ENCODE results near the gene COQ8B.

- TF ChIP-seq IRF2 (CRISPR knock-in tag; IDR thresholded peaks at IDR 0.05; ENCODE audit: borderline replicate concordance, low read depth) (no peak), CTCF (IDR thresholded peaks at IDR 0.05) (no peak), MLX (CRISPR knock-in tag; IDR thresholded peaks at IDR 0.05) (no peak), CREM (CRISPR knock-in tag; IDR thresholded peaks at IDR 0.05) (no peak), STAT6 (CRISPR knock-in tag; conservative IDR thresholded peaks at IDR 0.05; ENCODE audit: low read depth) (no peak), FOXJ3 (CRISPR knock-in tag; IDR thresholded peaks at IDR 0.05; ENCODE audit: borderline replicate concordance) (no peak), FOXP1 (CRISPR knock-in tag; IDR thresholded peaks at IDR 0.05; ENCODE audit: borderline replicate concordance) (no peak), FOXP4 (CRISPR knock-in tag; IDR thresholded peaks at IDR 0.05) (no peak), ELF4 (CRISPR knock-in tag; IDR thresholded peaks at IDR 0.05; ENCODE audit: low read depth) (no peak), USF2 (CRISPR knock-in tag; IDR thresholded peaks at IDR 0.05) (no peak), MYBL2 (CRISPR knock-in tag; IDR thresholded peaks at IDR 0.05) (no peak), ATF3 (CRISPR knock-in tag; conservative IDR thresholded peaks at IDR 0.05) (no peak), AFF4 (CRISPR knock-in tag; IDR thresholded peaks at IDR 0.05; ENCODE audit: borderline replicate concordance) (no peak)
Observed at GRCh38 chr19:40683437-40683836, 33.2 kb downstream of the COQ8B start.

Data from WTC11 (cell line).